CD4-positive, CD25-positive, alpha-beta regulatory T cell (primary cell): ENCODE data around the gene OSBP2. TPM values are rescaled to one million over a fixed set of nuclear protein-coding genes. Genes with fewer than 3 reads are reported as not detected.

Experiments
- ATAC-seq, 2 donors: fragments of 150-1000 bp; cut with Tn5 transposase; one replicate each; pipeline ENCODE4 v1.10.0; 2021; ENCODE audit warnings: low read depth in 2 of 2, moderate number of reproducible peaks in 2 of 2, moderate library complexity in 1 of 2
- DNase-seq, 3 donors: peaks; one replicate each; pipeline versions ENCODE4 v3.0.0 to v3.0.0-alpha.2; 2012 to 2022; ENCODE audit warnings: mixed read lengths in 1 of 3
- H3K27ac ChIP-seq: one replicate; pipeline ENCODE4 v1.7.0; 2013; ENCODE audit warnings: mild to moderate bottlenecking, low read length; ENCODE audit not compliant: insufficient read depth, poor library complexity, severe bottlenecking
- H3K27me3 ChIP-seq: one replicate; pipeline ENCODE4 v1.7.0; 2013; ENCODE audit warnings: low read length; ENCODE audit not compliant: control insufficient read depth, insufficient read depth
- H3K36me3 ChIP-seq: one replicate; pipeline ENCODE4 v1.7.0; 2013; ENCODE audit warnings: mild to moderate bottlenecking, low read length, moderate library complexity; ENCODE audit not compliant: control insufficient read depth, insufficient read depth
- H3K4me1 ChIP-seq: 2 replicates; pipeline ENCODE4 v1.7.0; 2013; ENCODE audit warnings: mild to moderate bottlenecking, low read length; ENCODE audit not compliant: insufficient read depth, control insufficient read depth, poor library complexity, severe bottlenecking
- H3K4me3 ChIP-seq: one replicate; pipeline ENCODE4 v1.7.0; 2013; ENCODE audit warnings: low read depth, mild to moderate bottlenecking, low read length, moderate library complexity
- H3K9me3 ChIP-seq, 2 experiments: 1 replicate in 1 of 2; 2 replicates in 1 of 2; pipeline ENCODE4 v1.7.0; 2013; ENCODE audit warnings: low read length in 2 of 2, mild to moderate bottlenecking in 1 of 2, moderate library complexity in 1 of 2; ENCODE audit not compliant: control insufficient read depth in 2 of 2
- H3K27ac Mint-ChIP-seq, 3 donors: one replicate each; pipeline ENCODE4 v1.8.0; 2020 to 2022; ENCODE audit warnings: mild to moderate bottlenecking in 3 of 3, mixed read lengths in 3 of 3, moderate library complexity in 2 of 3
- H3K27me3 Mint-ChIP-seq: one replicate; pipeline ENCODE4 v1.8.0; 2022; ENCODE audit warnings: mild to moderate bottlenecking, mixed read lengths
- H3K36me3 Mint-ChIP-seq: one replicate; pipeline ENCODE4 v1.8.0; 2020; ENCODE audit warnings: mixed read lengths
- H3K4me1 Mint-ChIP-seq, 4 donors: one replicate each; pipeline ENCODE4 v1.8.0; 2020 to 2022; ENCODE audit warnings: mixed read lengths in 4 of 4, mild to moderate bottlenecking in 1 of 4
- H3K4me3 Mint-ChIP-seq, 4 donors: one replicate each; pipeline ENCODE4 v1.8.0; 2020 to 2022; ENCODE audit warnings: mild to moderate bottlenecking in 4 of 4, mixed read lengths in 4 of 4, moderate library complexity in 3 of 4
- H3K9me3 Mint-ChIP-seq, 7 donors: one replicate each; pipeline ENCODE4 v1.8.0; 2020 to 2022; ENCODE audit warnings: mixed read lengths in 7 of 7, mild to moderate bottlenecking in 3 of 7, moderate library complexity in 2 of 7
- polyA plus RNA-seq, 4 donors: library from polyadenylated mRNA; unstranded; fragments of 300-500 nt; fragmentation: Illumina TruSeq; gene quantifications; one replicate each; pipeline ENCODE4 v1.2.3, GENCODE V29; 2021
- total RNA-seq: library from RNA; stranded (reverse); gene quantifications from one replicate; pipeline ENCODE4 v1.2.3, GENCODE V29; 2022

Gene OSBP2
- total and polyA plus RNA-seq, 5 donors from 2014 or later, result 0.86 to 9.9 (median 1.7) TPM

DNA sequence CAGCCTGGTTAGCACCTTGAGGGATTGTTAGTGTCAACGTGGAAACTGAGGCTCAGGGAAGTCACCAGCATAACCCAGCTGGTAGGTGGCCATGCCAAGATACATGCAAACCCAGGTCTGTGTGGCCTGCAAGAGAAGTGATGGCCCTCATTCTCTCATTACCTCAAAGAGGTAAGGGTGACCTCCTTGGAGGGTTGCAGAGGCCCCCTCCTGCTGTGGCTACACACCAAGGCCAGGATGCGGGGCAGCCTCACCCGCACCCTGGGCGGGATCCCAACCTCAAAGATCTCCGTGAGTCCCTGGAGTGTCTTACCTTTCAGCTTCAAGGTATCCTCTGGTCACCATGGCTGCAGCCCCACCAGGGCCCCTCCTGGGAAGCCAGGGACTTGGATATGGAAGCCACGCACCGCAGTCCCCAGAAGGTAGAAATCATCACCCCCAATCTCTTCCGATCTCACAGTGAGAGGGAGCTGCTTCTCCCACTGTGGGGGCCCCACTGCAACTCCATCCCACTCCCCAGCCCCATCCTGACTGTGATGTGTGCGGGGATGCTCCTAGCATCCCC lies 178.5 kb downstream of the OSBP2 start:
- no peak overlapping the region for H3K4me3 ChIP-seq
- H3K36me3 ChIP-seq, result no peaks in the 10 kb centered on the region
- ATAC-seq (no peak), DNase-seq (no peak)
- no peaks in the 10 kb centered on the region for H3K4me1 ChIP-seq
- Mint-ChIP-seq H3K4me3 (no peak overlapping the region), H3K4me1 (no peaks in the 10 kb centered on the region), H3K36me3 (no peaks in the 10 kb centered on the region), H3K27ac (no peak overlapping the region), H3K9me3 (no peaks in the 10 kb centered on the region), H3K27me3 (no peaks in the 10 kb centered on the region)
- no peaks in the 10 kb centered on the region for H3K9me3 ChIP-seq
- no peaks in the 10 kb centered on the region for H3K27me3 ChIP-seq
- no peak overlapping the region for H3K27ac ChIP-seq

DNA sequence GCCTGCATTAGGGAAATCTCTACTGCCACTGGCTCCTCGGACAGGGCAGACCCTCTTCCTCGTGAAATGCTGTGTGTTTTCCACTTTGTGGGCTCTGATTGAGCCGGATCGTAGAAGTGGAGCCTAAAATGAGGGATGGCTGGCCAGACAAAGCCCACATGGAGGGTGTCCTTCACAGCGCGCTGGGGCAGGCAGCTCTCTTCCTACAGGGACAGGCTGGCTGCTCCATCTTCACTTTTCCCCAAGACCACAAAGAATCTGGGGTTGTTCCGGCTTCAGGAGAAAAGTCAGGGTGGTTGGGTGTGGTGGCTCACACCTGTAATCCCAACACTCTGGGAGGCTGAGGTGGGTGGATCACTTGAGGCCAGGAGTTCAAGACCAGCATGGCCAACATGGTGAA lies 179.0 kb downstream of the OSBP2 start:
- Mint-ChIP-seq H3K36me3 (no peaks in the 10 kb centered on the region), H3K4me1 (no peaks in the 10 kb centered on the region), H3K27me3 (no peaks in the 10 kb centered on the region)

DNA sequence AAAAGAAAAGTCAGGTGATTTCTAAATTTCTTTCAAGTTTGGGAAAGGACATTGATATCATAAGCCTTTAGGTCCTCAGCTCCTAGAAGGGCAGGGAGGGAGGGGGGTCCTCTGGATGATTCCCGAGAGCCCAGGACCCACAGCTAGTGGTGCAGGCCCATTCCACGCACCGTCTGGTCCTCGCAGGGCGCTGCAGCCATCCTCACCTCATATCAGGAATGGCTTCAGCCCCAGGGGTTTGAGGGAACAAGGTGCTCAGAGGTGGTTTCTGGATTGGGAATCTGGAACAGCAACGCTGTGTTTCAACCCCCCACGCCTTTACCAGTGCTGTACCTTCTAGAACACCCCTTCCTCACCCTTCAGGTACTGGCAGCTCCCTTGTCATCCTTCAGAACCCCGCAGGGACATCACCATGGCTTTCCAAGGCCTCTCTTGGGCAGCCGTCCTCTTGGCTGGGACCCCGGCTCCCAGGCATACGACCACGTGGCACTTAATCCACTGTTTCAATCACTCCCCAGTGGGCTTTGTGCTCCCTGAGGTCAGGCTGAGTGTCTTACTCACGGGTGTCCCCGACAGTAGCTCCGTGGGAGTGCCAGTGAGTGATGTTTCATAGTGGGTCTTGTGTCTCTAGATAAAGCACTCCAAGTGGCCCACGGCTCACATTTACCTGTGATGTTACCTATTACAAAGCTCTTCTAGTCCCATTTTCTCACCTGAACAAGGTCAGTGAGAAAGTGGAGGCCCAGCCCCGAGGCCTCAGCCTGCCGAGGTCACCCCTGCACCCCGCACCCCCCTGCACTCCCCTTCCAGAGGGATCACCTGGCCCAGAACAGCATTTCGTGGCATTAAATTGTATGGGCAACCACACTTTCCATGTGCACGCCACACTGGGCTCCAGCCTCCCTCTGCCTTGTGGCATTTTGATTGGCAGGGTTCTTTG lies 180.0 kb downstream of the OSBP2 start:
- Mint-ChIP-seq H3K36me3 (no peaks in the 10 kb centered on the region), H3K9me3 (no peaks in the 10 kb centered on the region), H3K4me3 (no peak overlapping the region), H3K27me3 (no peaks in the 10 kb centered on the region), H3K4me1 (no peaks in the 10 kb centered on the region), H3K27ac (peak overlapping the region in 1 of 3 donors; percentile 46)
- Histone ChIP-seq H3K4me1 (no peaks in the 10 kb centered on the region), H3K27ac (no peak overlapping the region), H3K36me3 (no peaks in the 10 kb centered on the region), H3K4me3 (no peak overlapping the region), H3K9me3 (no peaks in the 10 kb centered on the region), H3K27me3 (no peaks in the 10 kb centered on the region)
- no peak for DNase-seq
- ATAC-seq, result no peak

More for the DNA sequence above, 179.0 kb downstream of the OSBP2 start:
- DNase-seq (no peak), ATAC-seq (no peak)
- Mint-ChIP-seq H3K4me3 (no peak overlapping the region), H3K9me3 (no peaks in the 10 kb centered on the region), H3K27ac (no peak overlapping the region)
- no peaks in the 10 kb centered on the region for H3K9me3 ChIP-seq
- H3K4me3 ChIP-seq, result no peak overlapping the region
- H3K36me3 ChIP-seq, result no peaks in the 10 kb centered on the region
- H3K4me1 ChIP-seq, result no peaks in the 10 kb centered on the region
- no peaks in the 10 kb centered on the region for H3K27me3 ChIP-seq
- no peak overlapping the region for H3K27ac ChIP-seq

DNA sequence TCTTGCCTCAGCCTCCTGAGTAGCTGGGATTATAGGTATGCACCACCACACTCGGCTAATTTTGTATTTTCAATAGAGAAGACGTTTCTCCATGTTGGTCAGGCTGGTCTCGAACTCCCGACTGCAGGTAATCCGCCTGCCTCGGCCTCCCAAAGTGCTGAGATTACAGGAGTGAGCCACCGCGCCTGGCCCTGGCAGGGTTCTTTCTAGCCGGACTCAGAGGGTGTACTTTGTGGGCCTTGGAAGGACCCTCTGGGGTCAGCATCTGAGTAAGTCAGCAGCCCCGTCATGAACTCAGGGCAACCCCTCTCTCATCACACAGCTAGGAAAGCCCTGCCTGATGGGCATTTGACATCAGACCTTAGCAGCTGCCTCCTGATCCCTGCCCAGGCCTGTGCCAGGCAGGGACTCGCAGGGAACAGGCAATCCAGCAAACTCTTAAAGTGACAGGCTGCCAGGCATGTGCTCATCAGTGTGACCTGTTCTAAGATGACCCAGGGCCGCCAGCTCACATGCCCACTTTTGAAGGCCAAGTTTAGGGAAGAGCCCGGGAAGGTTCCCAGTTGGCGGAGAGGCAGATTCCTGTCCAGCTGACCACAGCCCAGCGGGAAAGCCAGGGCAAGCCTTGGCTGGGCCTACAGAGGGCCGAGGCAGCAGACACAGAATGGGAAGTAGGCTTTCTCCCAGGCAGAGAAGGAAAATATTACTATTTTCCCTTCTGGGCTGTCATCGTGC lies 181.0 kb downstream of the OSBP2 start:
- Histone ChIP-seq H3K27me3 (no peaks in the 10 kb centered on the region), H3K36me3 (no peaks in the 10 kb centered on the region), H3K4me1 (no peaks in the 10 kb centered on the region), H3K9me3 (no peaks in the 10 kb centered on the region), H3K27ac (no peak overlapping the region), H3K4me3 (no peak overlapping the region)
- Mint-ChIP-seq H3K27me3 (no peaks in the 10 kb centered on the region), H3K9me3 (no peaks in the 10 kb centered on the region), H3K36me3 (no peaks in the 10 kb centered on the region), H3K4me1 (no peaks in the 10 kb centered on the region), H3K4me3 (no peak overlapping the region), H3K27ac (peak overlapping the region in 1 of 3 donors; percentile 46)
- no peak for DNase-seq
- no peak for ATAC-seq

DNA sequence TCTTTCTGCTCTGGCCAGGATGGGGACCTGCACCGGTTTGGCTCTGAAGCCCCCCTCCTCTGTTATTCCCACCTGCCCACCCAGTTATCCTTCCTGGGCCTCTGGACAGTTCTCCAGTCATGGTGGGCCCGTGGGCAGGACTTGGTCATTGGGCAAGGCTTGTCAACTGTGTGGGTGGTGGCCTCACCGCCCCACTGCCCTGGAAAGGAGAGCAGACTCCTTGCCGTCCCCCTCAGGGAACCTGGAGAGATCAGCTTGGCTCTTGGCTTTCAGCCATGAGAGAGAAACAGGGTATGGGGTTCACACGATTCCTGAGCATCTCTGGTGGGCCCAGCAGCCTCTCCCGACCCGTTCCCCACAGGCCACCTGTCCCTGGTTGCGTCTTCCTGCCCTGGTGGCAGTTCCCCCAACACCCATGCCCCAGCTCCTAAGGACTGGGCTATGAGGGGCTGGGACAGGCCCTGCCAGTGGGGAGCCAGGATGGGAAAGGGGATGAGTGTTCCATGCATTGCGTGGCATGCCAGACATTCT lies 181.6 kb downstream of the OSBP2 start:
- Mint-ChIP-seq H3K36me3 (no peaks in the 10 kb centered on the region), H3K27ac (no peak overlapping the region), H3K4me1 (no peaks in the 10 kb centered on the region), H3K9me3 (no peaks in the 10 kb centered on the region), H3K4me3 (no peak overlapping the region), H3K27me3 (no peaks in the 10 kb centered on the region)
- DNase-seq, result no peak
- no peak overlapping the region for H3K4me3 ChIP-seq
- H3K9me3 ChIP-seq, result no peaks in the 10 kb centered on the region
- no peak overlapping the region for H3K27ac ChIP-seq
- ATAC-seq, result no peak
- no peaks in the 10 kb centered on the region for H3K27me3 ChIP-seq
- no peaks in the 10 kb centered on the region for H3K36me3 ChIP-seq
- no peaks in the 10 kb centered on the region for H3K4me1 ChIP-seq

DNA sequence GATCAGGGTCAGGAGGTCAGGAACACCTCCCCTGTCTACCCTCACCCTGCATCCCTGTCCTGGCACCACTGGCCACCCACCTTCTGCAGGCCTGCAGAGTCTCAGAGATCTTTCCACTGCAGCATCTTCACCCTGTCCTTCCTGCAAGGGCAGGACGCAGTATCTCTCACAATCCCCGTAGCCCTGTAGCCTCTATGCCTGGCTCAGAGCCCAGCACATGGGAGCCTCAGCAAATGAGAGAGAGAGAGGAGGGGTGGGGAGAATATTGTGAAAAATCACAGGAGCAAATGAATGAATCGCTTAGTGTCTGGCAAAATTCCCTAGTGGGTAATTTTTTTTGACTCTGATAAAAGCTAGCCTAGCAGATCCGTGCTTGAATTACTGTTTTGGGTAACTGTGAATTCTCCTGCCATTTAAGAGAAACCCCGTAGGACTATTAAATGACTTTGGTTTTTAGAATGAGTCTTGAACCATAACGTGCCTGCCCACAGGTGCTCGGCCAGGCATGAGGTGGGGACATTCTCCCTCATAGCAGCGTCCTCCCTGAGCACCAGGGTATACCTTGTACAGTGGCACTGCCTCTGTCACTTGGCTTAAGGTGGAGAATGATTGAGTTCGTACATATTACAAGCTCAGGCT lies 182.4 kb downstream of the OSBP2 start:
- H3K36me3 Mint-ChIP-seq, result no peaks in the 10 kb centered on the region
- Histone ChIP-seq H3K4me3 (no peak overlapping the region), H3K36me3 (no peaks in the 10 kb centered on the region), H3K27me3 (no peaks in the 10 kb centered on the region), H3K4me1 (no peaks in the 10 kb centered on the region), H3K27ac (no peak overlapping the region), H3K9me3 (no peaks in the 10 kb centered on the region)
- H3K9me3 Mint-ChIP-seq, result no peaks in the 10 kb centered on the region
- H3K27ac Mint-ChIP-seq, result no peak overlapping the region
- no peaks in the 10 kb centered on the region for H3K27me3 Mint-ChIP-seq
- no peak overlapping the region for H3K4me3 Mint-ChIP-seq
- DNase-seq, result no peak
- no peaks in the 10 kb centered on the region for H3K4me1 Mint-ChIP-seq
- ATAC-seq, result no peak

DNA sequence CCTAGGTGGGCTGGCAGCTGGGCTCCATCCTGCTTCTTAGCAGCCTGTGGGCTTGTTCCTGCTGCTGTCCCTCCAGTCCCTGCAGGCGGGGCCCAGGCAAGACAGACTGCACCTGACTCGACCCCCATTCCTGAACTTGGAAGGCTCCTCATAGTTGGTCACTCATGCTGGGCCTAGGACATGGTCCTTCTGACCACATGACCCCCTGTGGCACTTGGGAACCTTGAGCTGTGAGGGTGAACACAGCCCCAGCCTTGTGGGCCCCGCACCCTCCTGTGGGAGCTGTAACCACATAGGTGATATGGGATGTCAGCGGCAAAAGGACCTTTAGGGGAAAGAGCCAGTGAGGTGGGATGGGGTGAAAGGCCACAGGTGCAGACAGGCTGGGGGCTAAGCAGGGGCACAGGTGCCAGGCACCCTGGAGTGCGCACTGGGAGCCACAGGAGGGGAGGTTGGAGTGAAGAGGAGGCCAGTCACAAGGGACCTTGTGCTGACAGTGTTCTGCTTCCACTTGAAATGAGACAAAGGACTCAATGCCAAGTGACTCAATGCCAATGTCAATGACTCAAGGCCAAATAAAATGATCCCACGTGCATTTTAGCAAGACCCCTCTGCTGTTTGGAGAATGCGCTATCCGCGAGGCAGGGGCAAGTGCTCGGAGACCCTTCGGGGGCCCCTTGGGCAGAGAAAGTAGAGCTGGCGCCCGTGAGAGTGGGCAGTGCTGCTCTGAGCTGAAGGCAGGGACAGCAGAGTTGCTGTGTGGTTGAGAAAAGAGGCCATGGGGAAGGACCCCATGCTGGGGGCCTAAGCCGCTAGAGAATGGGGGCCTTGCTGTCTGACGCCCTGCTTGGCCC lies 183.2 kb downstream of the OSBP2 start:
- H3K4me1 ChIP-seq, result no peaks in the 10 kb centered on the region
- ATAC-seq, result no peak
- H3K27me3 ChIP-seq, result no peaks in the 10 kb centered on the region
- H3K36me3 ChIP-seq, result no peaks in the 10 kb centered on the region
- no peaks in the 10 kb centered on the region for H3K4me1 Mint-ChIP-seq
- no peaks in the 10 kb centered on the region for H3K9me3 Mint-ChIP-seq
- no peaks in the 10 kb centered on the region for H3K27me3 Mint-ChIP-seq
- H3K4me3 ChIP-seq, result no peak overlapping the region
- H3K9me3 ChIP-seq, result no peaks in the 10 kb centered on the region
- H3K36me3 Mint-ChIP-seq, result no peaks in the 10 kb centered on the region
- H3K27ac Mint-ChIP-seq, result no peak overlapping the region
- no peak for DNase-seq
- no peak overlapping the region for H3K27ac ChIP-seq
- H3K4me3 Mint-ChIP-seq, result no peak overlapping the region
